GM12878 (cell line): ENCODE results near the gene BEST1. TPM values are rescaled to one million over a fixed set of nuclear protein-coding genes. Genes with fewer than 3 reads are reported as not detected.
A peak's percentile ranks its signal among the peaks of the same experiment; 100 is the strongest.

Experiments used
- ATAC-seq: fragments of 200-7000 bp; cut with Tn5 transposase; 3 replicates; pipeline ENCODE4 v1.9.1; 2020; ENCODE audit warnings: mild to moderate bottlenecking, moderate library complexity
- BruUV-seq: library from RNA; stranded (reverse); fragments of 400-500 nt; replicated peaks from 2 replicates; lab custom pipeline; 2021; lab: Mats Ljungman, UMichigan
- CTCF ChIA-PET: fragments of 300-600 bp; sonication (Branson Sonifier 250); formaldehyde crosslinking; extraction: SDS; loops from one replicate; lab custom pipeline; 2021; ENCODE audit warnings: inconsistent platforms; lab: Yijun Ruan, JAX
- POLR2A ChIA-PET: fragments of 350-600 bp; formaldehyde crosslinking; extraction: SDS; loops from one replicate; lab custom pipeline; 2021; ENCODE audit warnings: inconsistent platforms; lab: Charles Lee
- RAD21 ChIA-PET: fragments of 300-600 bp; sonication (Branson Sonifier 250); formaldehyde crosslinking; loops from one replicate; lab custom pipeline; 2023; ENCODE audit warnings: antibody characterized with exemption; ENCODE audit not compliant: unreplicated experiment; lab: Charles Lee
- SMC1A ChIA-PET: fragments of 300-600 bp; sonication (Branson Sonifier 250); formaldehyde crosslinking; loops from one replicate; lab custom pipeline; 2023; ENCODE audit not compliant: unreplicated experiment, uncharacterized antibody; lab: Charles Lee
- DNase-seq: peaks from one replicate; pipeline ENCODE4 v3.0.0-alpha.2; 2011; ENCODE audit warnings: low read depth, low spot score
- FAIRE-seq: peaks from 3 replicates; lab custom pipeline; 2011; peaks lifted over from hg19 to GRCh38; lab: Jason Lieb, UNC
- H2AFZ ChIP-seq: 2 replicates; pipeline ENCODE4 v1.6.0; 2011; ENCODE audit warnings: low read depth, low read length, control low read depth; ENCODE audit not compliant: control insufficient read depth
- H3K27ac ChIP-seq: 2 replicates; pipeline ENCODE4 v1.5.1; 2011; ENCODE audit warnings: control low read depth; ENCODE audit not compliant: control insufficient read depth, insufficient read depth
- H3K27me3 ChIP-seq, 2 experiments: replicated peaks in 1 of 2; 2 replicates each; pipeline versions ENCODE4 v1.6.0 to v1.6.1; 2011; ENCODE audit warnings: low read length in 1 of 2; ENCODE audit not compliant: control insufficient read depth in 2 of 2, insufficient read depth in 2 of 2
- H3K36me3 ChIP-seq, 2 experiments: 2 replicates each; pipeline ENCODE4 v1.5.1; 2011; ENCODE audit warnings: low read length in 1 of 2; ENCODE audit not compliant: control insufficient read depth in 2 of 2, insufficient read depth in 2 of 2
- H3K4me1 ChIP-seq: 2 replicates; pipeline ENCODE4 v1.6.1; 2011; ENCODE audit warnings: mild to moderate bottlenecking, low read length, moderate library complexity, mixed read lengths; ENCODE audit not compliant: control insufficient read depth, insufficient read depth
- H3K4me2 ChIP-seq: 2 replicates; pipeline ENCODE4 v1.6.0; 2011; ENCODE audit warnings: control low read depth; ENCODE audit not compliant: control insufficient read depth, insufficient read depth
- H3K4me3 ChIP-seq: fragments of 200-600 bp; sonication (generic); 2 replicates; pipeline ENCODE4 v1.5.1; 2016
- H3K79me2 ChIP-seq: 2 replicates; pipeline ENCODE4 v1.6.0; 2011; ENCODE audit warnings: low read length; ENCODE audit not compliant: control insufficient read depth, insufficient read depth
- H3K9ac ChIP-seq: 2 replicates; pipeline ENCODE4 v1.8.0; 2011; ENCODE audit warnings: low read length, control low read depth, mixed read lengths; ENCODE audit not compliant: control insufficient read depth, insufficient read depth
- H3K9me3 ChIP-seq: replicated peaks from 3 replicates; pipeline ENCODE4 v1.5.1; 2011; ENCODE audit warnings: mild to moderate bottlenecking, low read length; ENCODE audit not compliant: control insufficient read depth, insufficient read depth
- H4K20me1 ChIP-seq: 2 replicates; pipeline ENCODE4 v1.6.0; 2011; ENCODE audit not compliant: control insufficient read depth, insufficient read depth
- BCL11A ChIP-seq: IDR thresholded peaks from 2 replicates; pipeline ENCODE4 v1.6.1; 2011; ENCODE audit warnings: low read depth, low read length
- BMI1 ChIP-seq: fragments of 450-650 bp; IDR thresholded peaks from 2 replicates; pipeline ENCODE4 v1.6.1; 2016; ENCODE audit warnings: mild to moderate bottlenecking, moderate library complexity, borderline replicate concordance
- CEBPB ChIP-seq, 2 experiments: fragments of 150-350 bp in 1 of 2; IDR thresholded peaks; 2 replicates each; pipeline ENCODE4 v1.6.1; 2012 to 2014; ENCODE audit warnings: low read depth in 2 of 2, low read length in 2 of 2, borderline replicate concordance in 1 of 2, inconsistent platforms in 1 of 2
- IKZF1 ChIP-seq: fragments of 450-650 bp; conservative IDR thresholded peaks from 2 replicates; pipeline ENCODE4 v1.6.1; 2017; ENCODE audit warnings: antibody characterized with exemption, mild to moderate bottlenecking
- IRF5 ChIP-seq: fragments of 450-650 bp; IDR thresholded peaks from 2 replicates; pipeline ENCODE4 v1.6.1; 2017; ENCODE audit warnings: borderline replicate concordance
- LARP7 ChIP-seq: fragments of 450-650 bp; IDR thresholded peaks from 2 replicates; pipeline ENCODE4 v1.6.1; 2017; ENCODE audit warnings: mild to moderate bottlenecking
- MEF2B ChIP-seq: fragments of 450-650 bp; IDR thresholded peaks from 2 replicates; pipeline ENCODE4 v1.6.1; 2018; ENCODE audit warnings: mild to moderate bottlenecking, moderate library complexity; ENCODE audit not compliant: partially characterized antibody, poor library complexity, severe bottlenecking
- MTA2 ChIP-seq: fragments of 450-650 bp; IDR thresholded peaks from 2 replicates; pipeline ENCODE4 v1.6.1; 2016; ENCODE audit warnings: low read depth, mild to moderate bottlenecking, moderate library complexity
- NKRF ChIP-seq: fragments of 450-650 bp; conservative IDR thresholded peaks from 2 replicates; pipeline ENCODE4 v1.6.1; 2017; ENCODE audit warnings: mild to moderate bottlenecking, moderate library complexity
- NRF1 ChIP-seq: conservative IDR thresholded peaks from 2 replicates; pipeline ENCODE4 v1.6.1; 2011; ENCODE audit warnings: mild to moderate bottlenecking, low read depth, low read length, improper control_type of control experiment
- PAX5 ChIP-seq: IDR thresholded peaks from 2 replicates; pipeline ENCODE4 v1.6.1; 2011; ENCODE audit warnings: low read depth, low read length, borderline replicate concordance
- PAX8 ChIP-seq: fragments of 450-650 bp; IDR thresholded peaks from 2 replicates; pipeline ENCODE4 v1.6.1; 2017; ENCODE audit warnings: mild to moderate bottlenecking, moderate library complexity
- STAT1 ChIP-seq: fragments of 450-650 bp; conservative IDR thresholded peaks from 2 replicates; pipeline ENCODE4 v1.6.1; 2014; ENCODE audit warnings: antibody characterized with exemption, mild to moderate bottlenecking
- SUZ12 ChIP-seq: fragments of 200-600 bp; sonication (generic); IDR thresholded peaks from one replicate; pipeline ENCODE4 v1.6.1; 2018; ENCODE audit warnings: antibody characterized with exemption, mild to moderate bottlenecking; ENCODE audit not compliant: unreplicated experiment
- WGBS: methylation state at CpG from one replicate; pipeline ENCODE4 v1.1.6; 2016; ENCODE audit warnings: low lambda C conversion rate; ENCODE audit not compliant: insufficient replicate concordance, insufficient coverage; ENCODE audit errors: missing lambda C conversion rate; 5-methylcytosine and 5-hydroxymethylcytosine counted together
- in situ Hi-C: fragments of 300-500 bp; cut with MboI; formaldehyde crosslinking; loops from 9 replicates; pipeline ENCODE4 v1.14.3; 2018; ENCODE audit warnings: mixed read lengths
- intact Hi-C: fragments of 100-400 bp; cut with micrococcal nuclease; formaldehyde crosslinking; loops from one replicate; pipeline ENCODE4 v1.14.2; 2022; ENCODE audit not compliant: unreplicated experiment
- polyA plus RNA-seq, 11 experiments: library from polyadenylated mRNA; depleted of rRNA in 4 of 11; unstranded in 6 of 11; stranded (reverse) in 5 of 11; fragments of >200 nt; fragmentation: Nextera tagmentation in 4 of 11; fragmentation: Illumina TruSeq in 1 of 11; extraction: Ambion mirVana in 4 of 11; extraction: Trizol in 1 of 11; gene quantifications; 1 replicate in 1 of 11; 2 replicates in 10 of 11; pipeline versions ENCODE4 v1.2.1 to v1.2.3, GENCODE V29; 2011 to 2016; ENCODE audit warnings: inconsistent platforms in 2 of 11, missing spikeins in 2 of 11, low read depth in 1 of 11
- total RNA-seq, 4 experiments: library from RNA; depleted of rRNA in 3 of 4; stranded (reverse); fragments of >200 nt in 3 of 4; fragmentation: Illumina TruSeq in 1 of 4; extraction: Trizol in 1 of 4; gene quantifications; 2 replicates each; pipeline versions ENCODE4 v1.2.1 to v1.2.3, GENCODE V29; 2013 to 2021

The BEST1 gene
- total and polyA plus RNA-seq, 10 of the 15 experiments (the other 5 are each of a cell fraction or from before 2014, with no cell fraction given): 0.03 to 3.4 (median 0.15) TPM; not detected in 1

- TF ChIP-seq IRF5 (no peak), BMI1 (no peak), SUZ12 (no peak)
These were observed 17.2 kb downstream of the BEST1 start, which contains the start of gene FTH1 (continued) for GRCh38 chr11:61967116-61967923.

GRCh38 chr11:61967924-61968757 lies 18.0 kb downstream of the BEST1 start:
- CTCF ChIA-PET: interaction anchor here (0.7 to 7.0 kb wide), 10 partner anchors 20 to 217 kb away, joined by 3 to 49 read pairs (median 4); partner anchors contain the start of genes FEN1 and TMEM258
- H3K27me3 ChIP-seq: no peaks in the 10 kb centered on the region
- intact Hi-C loops (loop anchor here (5.0 kb wide), 4 partner anchors 84 to 171 kb away; partner anchors contain the start of genes FADS2 and INCENP), in situ Hi-C loops (no loop called here)
- POLR2A ChIA-PET: interaction anchor here (0.7 to 2.2 kb wide), 10 partner anchors 8 to 786 kb away, joined by 3 to 12 read pairs (median 3); partner anchors contain the start of gene ZBTB3
- H3K36me3 ChIP-seq: peaks cover 6 to 13% of the 10 kb centered on the region in 2 experiments
- BruUV-seq: TSS peak; percentile 83
- H3K9ac ChIP-seq: peak overlapping the region; percentile 93
- H3K4me2 ChIP-seq: peak overlapping the region; percentile 72
- DNase-seq: peak; percentile 62
- H3K79me2 ChIP-seq: peaks cover 36% of the 10 kb centered on the region
- FAIRE-seq: no peak
- peak overlapping the region; percentile 51 for H2AFZ ChIP-seq
- 11% methylated on average over 50 of the region's 53 CpGs for WGBS
- peaks cover 3% of the 10 kb centered on the region for H4K20me1 ChIP-seq
- RAD21 ChIA-PET: interaction anchor here (1.0 to 2.7 kb wide), 7 partner anchors 20 to 153 kb away, joined by 3 to 13 read pairs (median 4); no protein-coding TSS in a partner anchor
- SMC1A ChIA-PET: interaction anchor here (0.7 to 5.8 kb wide), 7 partner anchors 13 to 171 kb away, joined by 3 to 29 read pairs (median 5); no protein-coding TSS in a partner anchor
- peak overlapping the region; percentile 80 for H3K4me3 ChIP-seq
- H3K27ac ChIP-seq: peak overlapping the region; percentile 96
- H3K4me1 ChIP-seq: peaks cover 49% of the 10 kb centered on the region
- peak; percentile 53 for ATAC-seq
- H3K9me3 ChIP-seq: no peaks in the 10 kb centered on the region
- TF ChIP-seq NKRF (no peak), MTA2 (0 out of 2 replicates have a peak, but pooled peaks have one; percentile 61), IRF5 (no peak), STAT1 (no peak), PAX5 (no peak; the same call in 1 of the 2 replicates), PAX8 (peak; percentile 75), BMI1 (no peak), NRF1 (no peak), BCL11A (no peak), IKZF1 (peak; percentile 91), LARP7 (no peak), MEF2B (peak; percentile 99), CEBPB (IDR thresholded peaks at IDR 0.05; ENCODE audit: borderline replicate concordance in 1 of 2, low read depth in 2 of 2, low read length in 2 of 2) (no peak)
